ENCODE results near the gene CST3.
"Not testable (repeated sequence)": the region's sequence is repeated elsewhere in the genome, so short reads cannot be mapped to it uniquely, and the experiment has no call there.

Gene CST3

GRCh38 chr20:23632711-23633573 lies 4.8 kb downstream of the CST3 start:
- DNase-seq, result no peak
- in situ Hi-C loops (cut with HindIII; ENCODE audit: low pct_ligation_motif_present, low pct_unique_long_range_greater_than_20kb, low sequenced_read_pairs), result no loop called here

- DNase-seq, result no peak
- in situ Hi-C loops (cut with HindIII; ENCODE audit: low pct_ligation_motif_present, low pct_unique_long_range_greater_than_20kb, low sequenced_read_pairs), result no loop called here
Observed at GRCh38 chr20:23631981-23632710, 5.6 kb downstream of the CST3 start.

- no peak for DNase-seq
- in situ Hi-C loops (cut with HindIII; ENCODE audit: low pct_ligation_motif_present, low pct_unique_long_range_greater_than_20kb, low sequenced_read_pairs), result no loop called here
Observed at GRCh38 chr20:23631226-23631822, 6.4 kb downstream of the CST3 start.

- no peak for DNase-seq
- in situ Hi-C loops (cut with HindIII; ENCODE audit: low pct_ligation_motif_present, low pct_unique_long_range_greater_than_20kb, low sequenced_read_pairs), result no loop called here
Observed at GRCh38 chr20:23630392-23630849, 7.3 kb downstream of the CST3 start.

DNA sequence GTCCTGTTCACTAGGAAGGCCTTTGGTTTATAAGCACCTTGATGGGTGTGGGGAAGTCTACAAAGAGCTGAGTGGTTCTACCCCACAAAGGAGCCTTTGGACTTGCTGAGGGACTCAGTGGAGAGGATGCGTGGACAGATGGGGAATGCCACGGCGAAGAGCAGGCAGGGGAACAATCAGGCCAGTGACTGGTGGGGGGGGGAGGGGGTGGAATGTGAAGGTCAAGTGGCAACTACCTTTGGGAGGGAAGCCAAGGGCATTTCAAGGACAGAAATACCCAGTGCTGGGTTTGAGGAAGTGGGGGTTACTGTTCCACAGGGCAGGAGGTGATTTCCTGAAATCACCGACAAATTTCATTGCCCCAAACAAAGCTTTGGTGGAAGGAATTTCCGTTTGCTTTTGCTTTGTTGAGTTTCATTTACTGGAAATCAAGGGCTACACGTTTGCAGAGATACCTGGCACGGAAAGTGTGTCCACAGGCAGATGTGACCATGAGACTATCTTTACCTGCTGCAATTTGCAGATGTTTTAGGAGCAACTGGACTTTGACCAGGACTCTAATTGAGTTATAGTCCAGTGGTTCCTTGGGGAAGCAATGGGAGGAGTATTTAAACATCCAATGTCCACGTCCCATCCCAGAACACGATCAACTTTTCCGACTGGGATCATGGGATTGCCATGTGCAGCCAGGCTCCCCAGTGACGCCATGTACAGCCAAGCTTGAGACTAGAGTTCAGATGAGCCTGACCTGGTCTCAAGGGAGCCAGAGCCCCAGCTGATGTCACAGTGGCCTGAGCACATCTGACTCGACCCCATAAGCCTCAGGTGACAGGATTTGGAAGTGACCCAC lies 8.0 kb downstream of the CST3 start:
- in situ Hi-C loops (cut with HindIII; ENCODE audit: low pct_ligation_motif_present, low pct_unique_long_range_greater_than_20kb, low sequenced_read_pairs), result no loop called here
- DNase-seq, result no peak

GRCh38 chr20:23629017-23629541 lies 8.7 kb downstream of the CST3 start:
- in situ Hi-C loops (cut with HindIII; ENCODE audit: low pct_ligation_motif_present, low pct_unique_long_range_greater_than_20kb, low sequenced_read_pairs), result no loop called here
- DNase-seq, result peak; percentile 18

DNA sequence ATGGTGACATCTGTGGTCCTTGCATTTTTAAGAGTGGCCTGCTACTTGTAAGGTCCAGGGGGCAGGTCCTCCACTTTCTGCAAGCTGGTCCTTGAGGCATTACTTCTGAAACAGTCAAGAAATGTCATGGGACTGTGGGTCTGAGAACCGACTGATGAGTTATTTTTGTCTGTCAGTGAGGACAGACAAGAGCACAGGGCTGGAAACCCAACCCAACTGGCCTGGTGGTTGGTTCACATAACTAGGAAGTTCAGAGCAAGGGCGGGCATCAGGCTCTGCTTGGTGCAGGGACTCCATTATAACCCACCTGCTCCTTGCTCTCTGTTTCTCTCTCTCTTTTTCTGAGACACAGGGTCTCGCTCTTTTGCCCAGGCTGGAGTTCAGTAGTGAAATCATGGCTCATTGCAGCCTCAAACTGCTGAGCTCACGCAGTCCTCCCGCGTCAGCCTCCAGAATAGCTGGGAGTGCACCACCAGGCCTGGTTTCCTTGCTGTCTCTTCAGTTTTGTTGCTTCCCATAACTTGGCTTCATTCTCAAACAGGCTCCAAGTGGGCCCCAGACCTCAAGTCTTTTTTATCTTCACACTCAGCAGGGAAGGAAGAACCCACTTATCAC lies 9.2 kb downstream of the CST3 start:
- DNase-seq, result no peak
- in situ Hi-C loops (cut with HindIII; ENCODE audit: low pct_ligation_motif_present, low pct_unique_long_range_greater_than_20kb, low sequenced_read_pairs), result no loop called here

GRCh38 chr20:23627501-23627900 lies 10.3 kb downstream of the CST3 start:
- DNase-seq, result no peak
- in situ Hi-C loops (cut with HindIII; ENCODE audit: low pct_ligation_motif_present, low pct_unique_long_range_greater_than_20kb, low sequenced_read_pairs), result no loop called here

GRCh38 chr20:23626040-23626620 lies 11.6 kb downstream of the CST3 start:
- no peak for DNase-seq
- in situ Hi-C loops (cut with HindIII; ENCODE audit: low pct_ligation_motif_present, low pct_unique_long_range_greater_than_20kb, low sequenced_read_pairs), result no loop called here

- no peak for DNase-seq
- in situ Hi-C loops (cut with HindIII; ENCODE audit: low pct_ligation_motif_present, low pct_unique_long_range_greater_than_20kb, low sequenced_read_pairs), result no loop called here
Observed at GRCh38 chr20:23625236-23625964, 12.4 kb downstream of the CST3 start.

DNA sequence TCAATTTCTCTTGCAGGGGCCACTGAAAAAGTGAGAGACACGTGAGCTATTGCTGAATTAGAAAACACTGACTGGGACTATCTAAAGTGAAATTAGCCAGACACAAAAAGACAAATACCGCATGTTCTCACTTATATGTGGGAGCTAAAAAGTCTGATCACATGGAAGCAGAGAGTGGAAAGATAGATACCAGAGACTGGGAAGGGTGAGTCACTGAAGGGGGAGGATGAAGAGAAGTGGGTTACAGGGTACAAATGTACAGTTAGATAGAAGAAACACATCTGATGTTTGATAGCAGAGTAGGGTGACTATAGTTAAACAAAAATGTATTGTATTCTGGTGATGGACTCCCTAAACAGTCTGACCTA lies 13.4 kb downstream of the CST3 start:
- DNase-seq, result no peak
- in situ Hi-C loops (cut with HindIII; ENCODE audit: low pct_ligation_motif_present, low pct_unique_long_range_greater_than_20kb, low sequenced_read_pairs), result no loop called here

DNA sequence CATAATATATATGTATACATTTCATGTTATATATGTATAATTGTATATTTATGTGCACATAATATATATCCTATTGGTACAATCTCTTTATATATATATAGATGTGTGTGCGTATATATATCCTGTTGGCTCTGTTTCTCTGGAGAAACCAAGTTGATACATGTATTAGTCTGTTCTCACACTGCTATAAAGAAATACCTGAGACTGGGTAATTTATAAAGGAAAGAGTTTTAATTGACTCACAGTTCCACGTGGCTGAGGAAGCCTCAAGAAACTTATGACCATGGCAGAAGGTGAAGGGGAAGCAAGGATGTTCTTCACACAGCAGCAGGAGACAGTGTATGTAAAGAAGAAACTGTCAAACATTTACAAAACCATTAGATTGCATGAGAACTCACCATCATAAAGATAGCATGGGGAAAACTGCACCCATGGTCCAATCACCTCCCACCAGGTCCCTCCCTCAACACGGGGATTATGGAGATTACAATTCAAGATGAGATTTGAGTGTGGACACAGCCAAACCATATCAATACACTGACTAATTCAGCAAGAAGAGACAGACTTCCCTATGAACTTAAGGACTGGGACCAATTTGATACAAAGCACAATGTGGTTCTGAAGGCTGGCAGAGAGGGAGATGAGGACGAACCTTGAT lies 14.0 kb downstream of the CST3 start:
- DNase-seq, result no peak
- in situ Hi-C loops (cut with HindIII; ENCODE audit: low pct_ligation_motif_present, low pct_unique_long_range_greater_than_20kb, low sequenced_read_pairs), result no loop called here

DNA sequence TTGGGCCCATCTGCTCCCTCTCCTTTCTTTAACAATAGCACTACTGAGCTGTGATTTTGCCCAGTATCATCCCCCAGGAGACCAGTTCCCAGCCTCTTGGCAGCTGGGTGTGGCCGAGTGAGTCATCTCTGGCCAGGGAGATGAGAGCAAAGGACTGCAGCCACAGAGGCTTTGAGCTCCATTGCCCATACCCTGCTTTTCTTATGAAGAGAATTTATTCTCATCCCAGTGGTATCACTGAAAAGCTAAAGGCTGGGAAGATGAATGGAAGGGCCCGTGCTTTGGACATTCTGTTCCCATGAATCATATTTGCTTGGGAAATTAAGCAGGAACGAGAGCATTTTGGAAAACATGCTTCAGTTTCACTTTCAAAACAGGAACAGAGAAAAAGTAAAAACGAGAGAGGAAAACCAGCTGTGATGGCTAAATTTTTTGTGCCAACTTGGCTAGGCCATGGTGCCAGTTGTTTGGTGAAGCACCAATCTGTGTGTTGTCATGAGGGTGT lies 14.9 kb downstream of the CST3 start:
- DNase-seq, result peak; percentile 71
- in situ Hi-C loops (cut with HindIII; ENCODE audit: low pct_ligation_motif_present, low pct_unique_long_range_greater_than_20kb, low sequenced_read_pairs), result no loop called here

DNA sequence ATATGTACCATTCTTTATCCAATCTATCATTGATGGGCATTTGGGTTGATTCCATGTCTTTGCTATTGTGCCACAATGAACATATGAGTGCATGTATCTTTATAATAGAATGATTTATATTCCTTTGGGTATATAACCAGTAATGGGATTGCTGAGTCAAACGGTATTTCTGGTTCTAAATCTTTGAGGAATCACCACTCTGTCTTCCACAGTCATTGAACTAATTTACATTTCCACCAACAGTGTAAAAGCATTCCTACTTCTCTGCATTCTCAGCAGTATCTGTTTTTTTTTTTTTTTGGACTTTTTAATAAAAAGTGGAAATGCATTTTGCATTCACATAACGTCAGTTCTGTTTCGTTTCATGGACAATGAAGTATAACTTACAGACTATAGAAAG lies 15.4 kb downstream of the CST3 start:
- in situ Hi-C loops (cut with HindIII; ENCODE audit: low pct_ligation_motif_present, low pct_unique_long_range_greater_than_20kb, low sequenced_read_pairs); DNase-seq: not testable (repeated sequence)

GRCh38 chr20:23620670-23621386 lies 16.9 kb downstream of the CST3 start:
- in situ Hi-C loops (cut with HindIII; ENCODE audit: low pct_ligation_motif_present, low pct_unique_long_range_greater_than_20kb, low sequenced_read_pairs); DNase-seq: not testable (repeated sequence)

GRCh38 chr20:23614163-23614562 lies 23.6 kb downstream of the CST3 start:
- no peak for DNase-seq
- in situ Hi-C loops (cut with HindIII; ENCODE audit: low pct_ligation_motif_present, low pct_unique_long_range_greater_than_20kb, low sequenced_read_pairs), result no loop called here

Data from ACHN (cell line).